Stimulated activated CD4-positive, alpha-beta T cell treated with anti-CD3 and anti-CD28 coated beads, Interleukin-15, amount 100 ng/mL, for 48 hours (primary cell): ENCODE measurements around the gene PDE9A.

Experiments used
- DNase-seq, 2 donors: peaks; one replicate each; pipeline ENCODE4 v3.0.0-alpha.2; 2020; ENCODE audit warnings: low read depth in 2 of 2

Gene PDE9A

DNA sequence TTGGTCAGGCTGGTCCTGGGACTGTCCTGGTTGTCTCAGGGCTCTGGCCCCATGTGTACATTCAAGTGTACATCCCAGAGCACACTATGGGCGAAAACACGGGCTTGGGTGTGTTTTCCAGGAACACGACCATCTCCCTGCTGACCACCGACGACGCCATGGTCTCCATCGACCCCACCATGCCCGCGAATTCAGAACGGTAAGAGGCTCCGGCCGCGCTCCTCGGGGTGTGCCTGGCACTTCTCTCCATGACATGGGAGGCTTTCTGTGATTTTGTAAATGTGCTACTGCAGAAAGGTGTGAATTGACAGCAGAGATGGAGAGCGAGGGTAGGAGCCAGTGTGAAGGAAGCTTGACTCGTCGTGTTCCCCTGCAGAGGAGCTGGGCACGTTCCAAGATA lies 34.4 kb downstream of the PDE9A start:
- no peak for DNase-seq

DNA sequence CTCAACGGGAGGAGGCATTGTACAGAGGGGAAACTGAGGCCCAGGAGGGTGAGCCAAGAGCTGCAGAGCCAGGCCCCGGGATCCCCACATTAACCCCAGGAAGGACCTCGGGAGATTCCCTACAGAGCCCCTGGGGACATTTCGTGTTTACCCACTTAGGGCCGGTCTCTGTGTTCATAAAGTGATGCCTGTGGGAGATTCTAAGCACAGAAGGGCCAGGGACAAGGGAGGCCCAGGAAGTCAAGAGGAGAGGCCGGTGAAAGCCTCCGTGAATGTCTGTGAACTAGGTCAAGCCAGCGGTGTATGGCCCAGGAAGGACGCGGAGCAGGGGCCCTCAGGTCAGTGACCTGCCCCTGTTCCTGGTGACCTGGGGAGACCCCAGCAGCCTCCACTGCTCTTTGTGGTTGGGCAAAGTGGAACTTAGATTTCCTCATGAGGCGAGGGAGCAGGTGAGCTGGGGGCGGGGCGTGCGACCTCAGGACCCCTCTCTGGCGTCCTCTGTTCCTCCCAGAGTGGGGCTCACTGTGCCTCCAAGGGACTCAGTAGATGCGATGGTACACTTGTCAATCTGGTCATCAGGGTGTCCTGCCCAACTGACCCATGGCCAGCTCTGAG lies 34.9 kb downstream of the PDE9A start:
- no peak for DNase-seq

DNA sequence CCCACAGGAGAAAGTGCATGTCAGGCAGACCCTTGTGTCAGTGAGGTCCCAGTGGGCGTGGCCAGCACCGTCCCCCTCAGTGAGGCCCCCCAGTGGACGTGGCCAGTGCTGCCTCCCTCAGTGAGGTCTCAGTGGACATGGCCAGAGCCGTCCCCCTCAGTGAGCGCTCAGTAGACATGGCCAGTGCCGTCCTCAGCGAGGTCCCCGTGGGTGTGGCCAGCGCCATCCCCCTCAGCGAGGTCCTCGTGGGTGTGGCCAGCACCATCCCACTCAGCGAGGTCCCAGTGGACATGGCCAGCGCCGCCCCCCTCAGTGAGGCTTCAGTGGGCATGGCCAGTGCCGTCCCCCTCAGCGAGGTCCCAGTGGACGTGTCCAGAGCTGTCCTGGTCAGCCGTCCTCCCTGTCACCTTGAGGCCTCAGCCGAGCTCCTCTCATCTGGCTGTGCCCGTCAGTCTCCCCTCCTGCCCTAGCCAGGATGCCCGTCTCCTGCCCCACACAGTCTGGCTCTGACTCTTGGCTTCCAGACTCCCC lies 35.5 kb downstream of the PDE9A start:
- no peak for DNase-seq

DNA sequence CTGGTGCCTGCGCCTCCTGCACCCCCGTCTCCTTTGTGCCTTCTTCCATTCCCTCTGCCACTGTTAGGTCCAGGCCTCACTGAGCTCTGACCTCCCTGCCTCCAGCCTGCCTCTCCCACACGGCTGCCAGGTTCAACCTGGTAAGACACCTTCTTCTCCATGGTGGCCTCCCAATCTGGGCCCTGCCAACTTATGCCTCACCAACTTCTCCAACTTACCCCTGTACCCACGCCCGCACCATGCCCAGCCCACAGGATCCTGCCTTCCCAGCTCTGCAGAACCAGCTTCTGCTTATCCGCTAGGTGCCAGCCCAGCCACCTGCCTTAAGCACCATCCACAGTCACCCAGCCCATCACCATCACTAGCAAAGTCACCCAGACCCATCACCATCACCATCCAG lies 37.2 kb downstream of the PDE9A start:
- no peak for DNase-seq

DNA sequence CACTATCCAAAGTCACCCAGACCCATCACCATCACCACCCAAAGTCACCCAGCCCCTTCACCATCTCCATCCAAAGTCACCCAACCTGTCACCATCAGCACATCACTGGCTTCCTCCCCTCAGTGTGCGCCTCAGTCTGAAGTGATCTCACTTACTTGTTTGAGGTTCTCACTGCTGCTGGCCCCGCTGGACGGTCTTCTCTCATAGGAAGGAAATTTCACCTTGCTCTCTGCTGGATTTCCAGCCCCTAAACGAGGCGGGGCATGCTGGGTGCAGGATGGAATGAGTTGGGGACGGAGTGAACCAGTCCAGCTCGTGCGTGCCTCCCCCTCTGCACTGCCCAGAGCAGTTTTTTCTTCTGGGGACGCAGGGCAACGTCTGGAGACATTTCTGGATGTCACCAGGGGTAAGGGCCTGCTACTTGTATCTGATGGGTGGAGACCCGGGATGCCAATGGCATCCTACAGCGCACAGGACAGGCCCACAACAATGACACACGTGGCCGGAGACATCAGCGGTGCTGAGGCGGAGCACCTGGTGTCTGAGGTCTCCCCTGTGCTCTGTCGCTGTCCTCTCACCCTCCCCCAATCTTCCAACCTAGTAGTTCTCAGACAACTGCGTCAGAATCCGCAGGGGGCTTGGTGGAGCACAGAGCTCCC lies 38.6 kb downstream of the PDE9A start:
- DNase-seq, result no peak

DNA sequence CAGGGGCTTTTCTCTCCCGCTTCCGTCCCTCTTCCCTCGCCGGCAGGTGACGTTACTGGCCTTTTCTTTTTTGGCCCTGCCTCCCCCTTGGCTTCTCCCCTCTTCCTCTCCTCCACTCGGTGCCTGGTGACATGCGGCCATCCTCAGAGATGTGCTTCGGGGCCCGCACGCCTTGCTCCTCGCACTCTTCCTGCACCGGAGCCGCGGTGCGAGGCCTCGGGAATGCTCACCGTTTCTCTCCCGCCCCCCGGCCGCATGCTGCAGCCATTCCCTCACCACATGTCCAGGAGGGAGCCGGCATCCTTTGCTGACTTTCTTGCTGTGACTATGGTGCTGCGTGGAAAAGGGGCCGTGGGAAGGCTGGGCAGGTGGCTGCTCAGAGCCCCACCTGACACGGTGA lies 39.3 kb downstream of the PDE9A start:
- DNase-seq, result no peak

DNA sequence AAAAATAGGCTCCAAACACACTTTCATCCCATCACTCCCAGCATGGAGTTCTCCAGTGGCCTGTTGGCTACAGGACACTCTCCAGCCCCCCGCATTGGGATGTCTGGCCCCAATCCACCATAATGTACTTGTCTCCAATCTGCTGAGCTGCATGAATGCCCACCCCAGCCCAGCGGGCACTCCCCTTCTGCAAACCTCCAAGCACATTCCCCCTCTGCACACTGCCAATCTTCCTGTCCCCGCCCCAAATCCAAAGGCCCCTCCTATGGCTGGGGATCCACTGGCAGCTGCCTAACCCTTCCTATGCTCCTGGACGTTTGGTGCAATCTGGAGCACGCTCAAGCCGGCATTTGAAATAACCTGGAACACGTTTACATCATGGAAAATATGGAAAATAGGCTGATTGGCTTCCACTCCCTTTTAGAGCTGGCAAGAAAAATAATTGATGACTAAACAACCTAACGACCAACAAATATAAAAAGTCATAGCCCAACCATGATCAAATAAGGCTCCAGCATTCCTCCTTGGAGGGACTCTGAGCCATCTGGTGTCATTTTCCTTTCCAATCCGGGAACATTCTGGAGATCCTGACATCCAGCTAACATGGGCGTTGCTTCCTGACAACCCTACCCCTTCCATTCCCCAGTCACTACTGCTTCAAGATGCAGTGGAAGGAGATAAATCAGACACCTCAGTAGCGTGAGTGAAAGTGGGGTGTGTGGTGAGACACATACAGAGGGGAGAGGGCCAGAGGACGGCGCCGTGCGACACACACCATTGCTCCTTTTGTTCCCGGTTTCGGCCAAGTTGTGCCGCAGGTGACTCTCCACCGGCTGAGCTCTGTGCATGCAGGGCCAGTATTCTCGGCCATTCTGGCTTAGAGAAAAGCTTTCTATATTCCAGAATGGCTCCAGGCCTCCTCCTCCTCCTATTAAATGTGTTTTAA lies 41.6 kb downstream of the PDE9A start:
- DNase-seq, result no peak

DNA sequence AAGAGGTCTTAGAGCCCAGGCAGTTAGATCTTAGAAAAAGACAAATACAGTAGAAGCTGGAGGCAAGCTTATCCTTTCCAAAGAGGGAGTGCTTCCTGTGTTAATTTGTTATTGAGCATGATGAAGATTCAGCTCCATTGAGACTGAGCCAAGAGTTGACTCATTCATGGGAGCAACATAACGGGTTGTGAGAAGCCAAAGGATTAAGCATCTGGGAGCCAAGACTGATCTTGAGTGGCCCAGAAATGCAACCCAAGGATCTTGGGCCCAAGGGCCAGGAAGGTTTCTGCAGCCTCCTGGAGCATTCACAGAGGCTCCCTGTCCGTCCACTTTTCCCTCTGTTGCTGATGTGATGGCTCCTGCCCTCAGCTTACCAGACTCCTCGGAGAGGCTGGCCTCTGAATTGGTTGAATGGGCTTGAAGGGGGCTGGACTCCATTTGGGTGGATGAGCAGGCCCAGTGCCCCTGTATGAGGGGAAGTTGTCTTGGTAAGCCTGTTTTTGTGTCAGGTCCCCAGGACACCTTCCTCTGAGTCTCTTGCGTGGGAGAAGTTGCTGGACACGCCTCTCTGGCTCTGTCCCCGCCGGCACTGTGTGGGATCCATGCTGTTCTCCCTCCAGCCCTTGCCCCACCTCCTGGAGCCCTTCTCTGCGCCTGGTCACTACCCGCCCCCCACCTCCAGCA lies 42.4 kb downstream of the PDE9A start:
- DNase-seq, result no peak

DNA sequence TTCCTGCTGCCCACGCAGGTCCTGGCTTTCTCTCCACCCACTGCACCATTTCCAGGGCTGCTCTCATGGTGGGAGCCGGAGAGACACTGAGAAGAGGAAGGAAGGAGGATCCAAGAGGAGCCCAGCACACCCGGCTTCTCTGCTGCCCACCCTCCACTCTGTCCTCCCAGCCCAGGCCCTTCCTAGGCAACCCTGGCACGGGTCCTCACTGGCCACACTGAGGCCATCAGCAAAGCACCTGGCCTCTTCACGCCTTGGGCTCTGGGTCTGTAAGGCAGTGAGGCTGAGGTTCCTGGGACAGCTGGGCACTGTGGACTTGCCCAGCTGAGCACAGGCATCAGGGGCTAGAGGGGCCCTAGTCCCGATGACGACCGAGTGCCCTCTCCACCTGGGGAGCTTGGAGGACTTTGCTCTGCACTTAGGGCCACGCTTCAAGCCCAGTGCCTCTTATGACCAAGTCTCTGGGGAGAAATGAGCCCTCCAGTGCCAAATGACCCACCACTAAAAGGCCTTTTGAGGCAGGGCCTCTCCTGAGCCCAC lies 43.1 kb downstream of the PDE9A start:
- no peak for DNase-seq

DNA sequence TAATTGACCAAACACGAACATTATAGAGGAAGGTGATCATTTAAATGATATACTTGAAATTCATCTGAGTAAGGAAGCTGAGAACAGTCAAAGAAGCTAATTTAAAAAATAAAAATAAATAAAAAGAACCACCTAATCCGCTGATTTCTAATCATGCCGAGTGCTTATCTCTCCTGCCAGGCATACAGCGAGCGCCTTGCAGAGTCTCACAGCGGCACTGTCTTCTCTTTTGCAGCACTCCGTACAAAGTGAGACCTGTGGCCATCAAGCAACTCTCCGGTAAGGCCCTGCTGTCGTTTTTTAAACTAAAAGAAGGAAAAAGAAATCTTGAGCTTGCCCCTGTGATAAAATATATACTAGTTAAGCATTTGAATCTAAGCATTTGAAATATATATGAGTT lies 45.3 kb downstream of the PDE9A start:
- no peak for DNase-seq

DNA sequence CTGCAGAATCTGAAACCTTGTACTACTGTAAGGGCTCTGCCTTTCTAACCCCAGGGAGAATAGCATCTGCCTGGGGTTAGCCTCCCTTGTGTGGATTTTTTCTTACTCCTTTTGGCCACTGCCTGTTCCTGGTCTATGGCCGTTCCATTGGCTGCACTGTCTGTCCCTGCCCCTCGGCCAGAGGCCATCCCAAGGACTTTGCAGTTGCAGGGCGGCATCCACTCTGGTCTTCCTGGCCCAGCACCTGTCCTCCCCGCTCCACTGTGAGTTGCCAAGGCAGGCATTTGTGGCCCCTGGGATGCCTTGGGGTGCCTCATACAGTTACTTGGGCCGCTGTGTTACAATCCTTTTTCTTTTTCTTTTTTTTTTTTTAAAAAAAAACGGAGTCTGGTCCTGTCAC lies 45.8 kb downstream of the PDE9A start:
- no peak for DNase-seq

DNA sequence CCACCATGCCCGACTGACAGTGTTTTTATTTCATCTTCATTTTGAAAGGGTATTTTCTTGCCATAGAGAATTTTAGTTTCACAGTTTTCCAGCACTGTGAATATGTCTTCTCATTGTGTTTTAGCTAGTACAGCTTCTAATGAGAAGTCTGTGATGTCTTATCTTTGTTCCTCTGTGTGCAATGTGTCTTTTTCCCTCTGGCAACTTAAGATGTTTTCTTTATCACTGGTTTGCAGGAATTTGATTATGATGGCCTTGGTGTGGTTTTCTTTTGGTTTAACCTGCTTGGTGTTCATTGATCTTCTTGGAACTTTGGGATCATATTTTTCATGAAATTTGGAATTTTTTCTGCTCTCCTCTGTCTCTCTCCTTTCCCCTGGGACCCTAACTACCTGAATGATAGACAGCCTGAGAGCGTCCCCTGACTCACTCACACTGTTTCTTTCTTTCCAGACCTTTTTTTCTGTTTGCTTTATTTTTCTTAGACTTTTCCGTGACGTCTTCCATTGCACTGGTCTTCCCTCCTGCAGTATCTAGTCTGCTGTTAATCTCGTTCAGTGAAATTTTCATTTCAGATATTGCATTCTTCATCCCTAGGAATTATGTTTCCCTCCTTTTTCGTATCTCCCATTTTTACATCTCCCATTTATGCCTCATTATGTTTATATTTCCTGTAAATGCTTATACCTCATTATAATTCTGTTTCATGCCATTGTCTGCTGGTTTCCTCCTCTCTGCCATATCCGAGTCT lies 48.5 kb downstream of the PDE9A start:
- no peak for DNase-seq

DNA sequence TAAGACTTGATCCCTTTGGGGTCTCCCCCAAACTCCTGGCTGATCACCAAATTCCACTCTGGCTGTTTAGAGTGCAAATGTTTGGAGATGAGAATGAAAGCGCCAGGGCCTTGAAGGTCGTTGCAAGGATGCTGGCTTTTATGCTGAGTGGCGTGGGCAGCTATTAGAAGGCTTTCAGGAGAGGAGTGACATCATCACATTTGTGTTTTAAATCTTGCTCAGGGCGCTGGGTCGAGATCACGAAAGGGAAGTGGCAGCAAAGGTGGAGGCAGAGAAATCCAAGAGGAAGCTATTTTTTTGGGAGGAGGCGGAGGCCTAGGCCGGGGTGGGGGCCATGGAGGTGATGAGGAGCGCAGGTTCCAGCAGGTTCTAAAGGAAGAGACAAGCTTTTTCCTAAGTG lies 49.3 kb downstream of the PDE9A start:
- DNase-seq, result no peak

DNA sequence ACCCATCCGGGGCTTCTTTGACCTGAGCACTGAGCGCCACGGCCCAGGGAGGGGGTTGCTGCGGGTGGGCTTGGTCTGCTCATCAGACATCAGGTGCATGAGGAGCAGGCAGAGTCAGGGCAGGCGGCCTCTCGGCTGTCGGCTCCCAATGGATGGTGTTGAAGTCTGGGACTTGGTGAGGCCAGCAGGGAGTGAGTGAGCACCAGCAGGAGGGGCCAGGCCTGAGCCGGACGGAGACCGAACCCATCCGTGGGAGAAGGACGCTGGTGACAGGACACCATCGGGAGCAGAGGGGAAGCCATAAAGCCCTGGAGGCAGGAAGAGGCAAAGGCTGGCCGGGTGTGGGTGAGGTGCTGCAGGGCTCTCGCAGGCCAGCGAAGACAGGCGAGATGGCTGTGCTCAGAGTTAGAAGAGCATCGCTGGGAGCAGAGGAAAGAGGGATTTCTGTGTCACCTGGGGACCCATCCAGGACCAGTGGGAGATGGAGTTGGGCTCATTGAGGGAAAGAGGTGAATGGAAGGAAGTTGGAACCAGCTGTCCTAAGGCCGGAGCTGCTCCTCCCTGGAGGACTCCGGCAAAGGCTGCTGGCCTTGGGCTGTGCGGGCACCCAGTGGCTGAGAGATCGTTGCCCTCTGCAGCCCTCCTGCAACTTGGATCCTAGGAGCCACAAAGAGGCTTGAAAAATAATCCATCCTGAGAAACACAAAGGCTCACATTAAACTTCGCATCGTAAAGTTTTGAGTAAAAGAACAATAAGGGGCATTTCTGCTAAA lies 49.9 kb downstream of the PDE9A start:
- DNase-seq, result no peak

DNA sequence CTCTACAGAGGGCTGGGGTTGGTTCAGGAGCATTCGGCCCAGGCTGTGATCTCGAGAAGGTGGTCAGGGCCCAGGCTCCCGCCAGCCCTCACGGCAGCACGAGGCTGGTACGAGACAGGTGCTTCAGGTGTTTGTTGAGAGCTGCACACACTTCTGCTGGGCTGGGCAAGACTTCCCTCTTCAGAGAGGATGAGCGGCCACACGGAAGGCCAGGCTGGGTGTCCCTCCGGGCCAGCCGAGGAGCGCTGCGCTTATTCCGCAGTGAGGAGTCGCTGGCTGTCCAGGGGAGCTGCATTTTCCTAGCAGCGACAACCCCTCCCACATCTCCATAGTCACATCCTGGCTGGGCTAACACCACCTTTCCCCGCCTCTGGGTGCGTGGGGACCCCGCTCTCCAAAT lies 50.5 kb downstream of the PDE9A start:
- DNase-seq, result no peak

DNA sequence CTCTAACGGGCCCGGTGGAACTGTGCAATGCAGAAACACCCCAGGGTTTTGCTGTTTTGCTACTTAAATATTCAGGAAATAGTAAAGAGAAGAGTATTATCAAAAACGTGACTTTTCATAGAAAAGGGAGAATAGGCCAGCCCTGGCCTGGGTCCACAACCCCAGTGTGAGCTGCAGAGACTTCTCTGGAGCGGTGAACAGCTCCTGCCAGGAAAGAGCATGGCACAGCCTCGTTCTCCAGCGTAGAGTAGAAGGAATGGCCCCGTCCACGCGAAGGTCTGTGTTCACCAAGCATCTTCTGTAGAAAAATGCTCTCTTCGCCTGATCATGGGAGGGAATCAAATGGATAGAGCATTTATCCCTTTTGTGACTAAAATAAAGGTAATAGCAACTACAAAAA lies 51.4 kb downstream of the PDE9A start:
- DNase-seq, result no peak

DNA sequence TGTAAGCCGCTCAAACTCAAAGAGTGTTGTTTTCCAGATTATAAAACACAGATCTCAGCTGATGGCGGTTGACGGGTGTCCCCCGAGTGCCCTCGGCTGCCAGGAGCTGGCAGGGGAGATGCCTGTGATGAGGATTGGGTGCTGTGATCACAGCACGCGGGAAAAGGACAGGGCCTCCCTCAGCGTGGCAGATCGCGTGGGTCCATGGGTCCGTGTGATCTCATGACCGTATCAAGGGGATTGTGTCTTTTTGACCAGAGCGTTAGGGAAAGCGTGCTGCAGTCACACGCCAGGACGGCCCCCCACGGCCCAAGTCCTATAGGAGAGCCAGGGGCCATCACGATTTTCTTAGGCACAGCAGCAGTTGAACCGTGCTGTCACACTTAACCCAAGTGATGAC lies 51.9 kb downstream of the PDE9A start:
- DNase-seq, result no peak

DNA sequence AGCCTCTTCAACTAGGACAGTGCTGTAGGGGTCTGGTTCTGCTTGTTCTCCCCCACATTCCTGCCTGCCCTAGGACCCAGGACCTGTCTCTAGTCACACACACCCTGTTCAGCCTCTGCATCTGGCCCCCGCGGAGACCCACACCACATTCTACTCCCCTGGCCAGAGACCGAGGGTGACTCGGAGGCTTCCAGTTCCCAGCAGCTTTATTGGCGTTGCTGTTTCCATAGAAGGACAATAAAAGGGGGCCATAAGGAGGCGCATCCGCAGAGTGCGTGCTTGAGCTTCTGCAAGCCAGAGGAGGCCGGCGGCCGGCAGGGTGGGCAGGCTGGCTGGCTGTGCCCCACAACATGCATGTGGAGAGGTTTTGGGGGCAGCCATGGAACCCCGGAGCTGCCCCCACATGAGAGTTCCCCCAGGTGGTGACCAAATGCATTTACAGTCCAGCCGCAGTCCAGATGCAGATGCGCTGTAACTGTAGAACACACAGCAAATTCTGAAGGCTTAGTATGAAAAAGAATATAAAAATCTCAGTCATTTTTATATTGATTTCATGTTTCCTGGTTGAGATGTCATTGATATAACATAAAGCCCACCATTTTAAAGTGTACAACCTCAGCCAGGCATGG lies 52.4 kb downstream of the PDE9A start:
- DNase-seq, result no peak

DNA sequence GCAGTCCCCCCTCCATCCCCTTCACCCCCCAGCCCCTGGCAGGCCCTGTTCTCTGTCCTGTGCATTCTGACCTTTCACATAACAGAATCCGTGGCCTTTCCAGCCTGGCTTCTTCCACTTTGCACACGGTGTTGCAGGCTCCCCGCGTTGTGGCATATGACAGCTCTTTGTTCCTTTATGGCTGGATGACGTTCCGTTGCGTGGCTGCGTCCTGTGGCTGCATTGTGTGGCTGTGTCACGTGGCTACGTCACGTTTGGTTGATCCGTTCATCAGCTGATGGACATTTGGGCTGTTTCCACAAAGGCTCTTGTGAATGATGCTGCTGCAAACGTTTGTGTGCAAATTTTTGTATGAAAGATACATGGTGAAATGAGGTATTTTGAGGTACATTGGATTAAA lies 53.3 kb downstream of the PDE9A start:
- DNase-seq, result no peak
